ENCODE measurements around the gene GABRA5.

GRCh38 chr15:26890988-26891387, 24.1 kb downstream of the GABRA5 start:
- TF ChIP-seq, protein P1, sequence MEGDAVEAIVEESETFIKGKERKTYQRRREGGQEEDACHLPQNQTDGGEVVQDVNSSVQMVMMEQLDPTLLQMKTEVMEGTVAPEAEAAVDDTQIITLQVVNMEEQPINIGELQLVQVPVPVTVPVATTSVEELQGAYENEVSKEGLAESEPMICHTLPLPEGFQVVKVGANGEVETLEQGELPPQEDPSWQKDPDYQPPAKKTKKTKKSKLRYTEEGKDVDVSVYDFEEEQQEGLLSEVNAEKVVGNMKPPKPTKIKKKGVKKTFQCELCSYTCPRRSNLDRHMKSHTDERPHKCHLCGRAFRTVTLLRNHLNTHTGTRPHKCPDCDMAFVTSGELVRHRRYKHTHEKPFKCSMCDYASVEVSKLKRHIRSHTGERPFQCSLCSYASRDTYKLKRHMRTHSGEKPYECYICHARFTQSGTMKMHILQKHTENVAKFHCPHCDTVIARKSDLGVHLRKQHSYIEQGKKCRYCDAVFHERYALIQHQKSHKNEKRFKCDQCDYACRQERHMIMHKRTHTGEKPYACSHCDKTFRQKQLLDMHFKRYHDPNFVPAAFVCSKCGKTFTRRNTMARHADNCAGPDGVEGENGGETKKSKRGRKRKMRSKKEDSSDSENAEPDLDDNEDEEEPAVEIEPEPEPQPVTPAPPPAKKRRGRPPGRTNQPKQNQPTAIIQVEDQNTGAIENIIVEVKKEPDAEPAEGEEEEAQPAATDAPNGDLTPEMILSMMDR (IDR thresholded peaks at IDR 0.05) = no peak
- no peak for TF ChIP-seq POLR2A (IDR thresholded peaks at IDR 0.05)
- no peak for TF ChIP-seq POLR2AphosphoS5 (IDR thresholded peaks at IDR 0.05)
